ENCODE measurements around the gene IFNA21.
"Not testable (repeated sequence)": the region's sequence is repeated elsewhere in the genome, so short reads cannot be mapped to it uniquely, and the experiment has no call there.

The IFNA21 gene

DNA sequence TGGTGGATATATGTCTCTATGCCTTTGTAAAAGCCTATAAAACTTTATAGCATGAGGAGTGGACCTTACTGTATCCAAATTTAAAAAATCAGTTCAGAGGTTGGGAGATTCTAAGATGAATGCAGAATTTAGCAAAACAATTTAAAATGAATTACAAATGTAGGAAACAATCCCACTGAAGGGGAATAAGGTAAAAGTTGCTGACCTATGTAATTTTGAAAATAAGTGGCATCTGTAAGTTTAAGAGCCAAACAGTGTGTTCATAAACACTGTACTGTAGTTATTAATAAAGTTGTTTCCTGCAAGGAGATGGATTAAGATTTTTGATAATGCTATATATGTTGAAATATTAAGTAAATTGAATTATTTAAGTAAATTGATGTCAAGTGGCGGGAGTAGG, 29.4 kb downstream of the IFNA21 start:
- DNase-seq = no peak

DNA sequence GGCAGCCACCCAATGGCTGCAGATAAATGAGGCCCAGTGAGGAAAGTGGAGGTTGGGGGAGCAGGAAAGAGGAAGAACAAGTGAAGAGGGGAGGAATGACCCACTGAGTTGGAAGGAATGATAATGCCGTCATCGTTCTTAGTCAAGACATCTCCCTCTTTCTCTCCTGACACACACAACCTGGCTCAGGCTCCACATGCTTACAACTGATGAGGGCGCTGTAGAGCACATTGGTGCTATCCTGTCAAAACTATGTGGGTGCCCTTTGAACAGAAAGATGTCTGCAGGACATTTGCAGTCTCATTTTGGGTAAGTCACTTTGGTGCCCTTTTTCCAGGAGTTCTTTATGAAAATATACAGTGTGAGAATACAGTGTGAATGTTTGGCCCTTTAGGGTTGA, 30.7 kb downstream of the IFNA21 start:
- no peak for DNase-seq

DNA sequence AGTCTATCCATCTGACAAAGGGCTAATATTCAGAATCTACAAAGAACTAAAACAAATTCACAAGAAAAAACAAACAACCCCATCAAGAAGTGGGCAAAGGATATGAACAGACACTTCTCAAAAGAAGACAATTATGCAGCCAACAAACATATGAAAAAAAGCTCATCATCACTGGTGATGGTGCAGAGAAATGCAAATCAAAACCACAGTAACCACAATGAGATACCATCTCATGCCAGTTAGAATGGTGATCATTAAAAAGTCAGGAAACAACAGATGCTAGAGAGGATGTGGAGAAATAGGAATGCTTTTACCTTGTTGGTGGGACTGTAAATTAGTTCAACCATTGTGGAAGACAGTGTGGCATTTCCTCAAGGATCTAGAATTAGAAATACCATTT, 38.3 kb downstream of the IFNA21 start:
- not testable (repeated sequence) for DNase-seq

DNA sequence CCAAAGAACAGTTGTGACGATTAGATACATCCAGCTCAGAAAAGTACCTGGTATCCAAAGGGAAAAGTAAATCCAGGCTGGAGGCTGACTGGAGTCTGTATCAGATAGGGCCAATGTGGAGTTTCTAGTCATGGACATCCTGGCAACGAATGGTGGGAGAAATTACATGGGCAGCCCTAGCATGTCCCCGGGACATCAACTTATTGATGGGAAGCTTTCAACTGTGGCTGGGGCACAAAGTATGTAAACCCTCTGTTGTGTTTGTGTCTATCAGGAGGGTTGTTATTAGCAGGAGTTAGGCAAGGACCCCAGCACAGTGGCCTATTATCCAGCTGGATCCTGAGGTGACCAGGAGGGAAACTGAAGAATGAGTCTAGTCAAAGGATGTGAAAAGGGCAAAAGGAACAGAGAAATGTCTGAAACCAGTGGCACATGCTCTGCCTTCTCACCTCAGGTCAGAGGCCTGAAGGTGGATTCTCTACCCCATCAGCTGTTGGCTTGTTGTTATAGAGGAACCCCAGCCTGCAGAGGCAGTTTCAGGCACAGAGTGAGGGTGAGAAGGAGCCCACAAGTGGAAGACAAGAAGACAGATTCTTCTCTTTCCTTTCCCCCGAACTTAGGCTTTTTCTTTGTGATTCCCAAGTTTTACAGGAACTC, 44.7 kb downstream of the IFNA21 start:
- DNase-seq = no peak

DNA sequence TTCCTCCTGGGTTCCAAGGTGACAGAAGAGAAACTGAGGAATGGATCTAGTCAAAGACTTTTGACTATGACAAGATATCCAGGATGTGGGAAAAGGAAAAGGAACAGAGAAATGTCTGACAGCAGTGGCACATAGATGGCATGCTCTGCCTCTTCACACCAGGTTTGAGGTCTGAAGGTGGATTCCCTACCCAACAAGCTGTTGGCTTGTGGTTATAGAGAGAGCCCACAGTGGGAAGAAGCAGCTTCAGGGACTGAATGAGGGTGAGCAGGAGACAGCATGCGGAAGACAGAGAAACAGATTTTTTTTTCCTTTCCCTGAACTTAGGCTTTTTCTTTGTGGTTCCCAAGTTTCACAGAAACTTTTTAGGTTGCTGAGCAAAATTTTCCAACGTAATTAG, 45.4 kb downstream of the IFNA21 start:
- no peak for DNase-seq

DNA sequence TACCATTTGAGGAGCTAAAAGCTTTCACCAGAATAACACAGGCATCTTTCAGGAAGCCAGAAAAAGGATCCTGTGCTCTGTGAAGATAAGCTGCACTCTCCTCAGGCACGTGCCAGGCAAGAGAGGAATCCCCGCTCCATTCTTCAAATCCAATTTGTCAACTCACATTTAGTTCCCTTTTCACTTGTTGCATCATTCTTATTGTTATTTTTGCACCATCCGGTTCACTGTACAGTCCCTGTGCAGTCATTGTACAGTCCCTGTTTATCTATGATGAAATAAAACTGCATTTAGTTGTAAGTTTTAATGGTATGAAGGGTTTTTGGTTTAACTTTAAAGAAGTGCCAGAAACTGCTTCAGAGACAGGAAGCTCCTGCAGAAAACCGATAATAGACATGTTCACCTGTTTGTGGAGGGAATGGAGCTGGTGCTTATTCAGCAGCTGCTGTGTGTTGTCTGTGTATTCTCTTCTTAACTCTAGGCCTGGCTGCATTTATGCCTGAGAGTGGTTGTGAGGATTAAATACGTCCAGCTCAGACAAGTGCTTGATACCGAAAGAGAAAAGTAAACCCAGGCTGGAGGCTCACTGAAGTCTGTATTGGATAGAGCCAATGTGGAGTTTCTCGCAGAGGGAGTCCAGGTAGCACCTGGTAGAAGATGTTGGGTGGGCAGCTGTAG, 47.2 kb downstream of the IFNA21 start:
- no peak for DNase-seq
